ENCODE measurements around the gene RACK1. TPM values are rescaled to one million over a fixed set of nuclear protein-coding genes. Genes with fewer than 3 reads are reported as not detected.

RACK1 gene
- total RNA-seq, 1 experiment from 2014 or later = 2,799 TPM

- DNase-seq (ENCODE audit: low spot score) = no peak
These were observed 9.8 kb downstream of the RACK1 start for GRCh38 chr5:181233801-181234454.

- no peak for DNase-seq (ENCODE audit: low spot score)
These were observed 10.5 kb downstream of the RACK1 start for GRCh38 chr5:181233088-181233800.

- DNase-seq (ENCODE audit: low spot score) = no peak
These were observed 11.1 kb downstream of the RACK1 start for GRCh38 chr5:181232593-181232992.

- no peak for DNase-seq (ENCODE audit: low spot score)
These were observed 12.3 kb downstream of the RACK1 start for GRCh38 chr5:181231432-181231831.

GRCh38 chr5:181230551-181230950 lies 13.2 kb downstream of the RACK1 start:
- no peak for DNase-seq (ENCODE audit: low spot score)

- DNase-seq (ENCODE audit: low spot score) = no peak
These were observed 13.7 kb downstream of the RACK1 start for GRCh38 chr5:181229996-181230395.

- DNase-seq (ENCODE audit: low spot score) = no peak
These were observed 19.1 kb downstream of the RACK1 start for GRCh38 chr5:181224390-181225229.

GRCh38 chr5:181223729-181224389 lies 19.8 kb downstream of the RACK1 start:
- DNase-seq (ENCODE audit: low spot score) = no peak

- DNase-seq (ENCODE audit: low spot score) = peak; percentile 97
These were observed 20.5 kb downstream of the RACK1 start, which contains the start of gene TRIM41 for GRCh38 chr5:181223058-181223728. Gene TRIM41, plus strand, starts transcription at chr5:181223281. Its CDS starts 719 bp downstream, at chr5:181224000.

- no peak for DNase-seq (ENCODE audit: low spot score)
These were observed 21.1 kb downstream of the RACK1 start for GRCh38 chr5:181222630-181223057.

- DNase-seq (ENCODE audit: low spot score) = peak; percentile 99
These were observed 21.7 kb downstream of the RACK1 start for GRCh38 chr5:181221792-181222629.

GRCh38 chr5:181221105-181221791 lies 22.5 kb downstream of the RACK1 start:
- no peak for DNase-seq (ENCODE audit: low spot score)

- DNase-seq (ENCODE audit: low spot score) = no peak
These were observed 23.6 kb downstream of the RACK1 start for GRCh38 chr5:181220178-181220515.

- no peak for DNase-seq (ENCODE audit: low spot score)
These were observed 24.2 kb downstream of the RACK1 start for GRCh38 chr5:181219262-181220177.

GRCh38 chr5:181218795-181219124 lies 24.9 kb downstream of the RACK1 start:
- no peak for DNase-seq (ENCODE audit: low spot score)

- no peak for DNase-seq (ENCODE audit: low spot score)
These were observed 26.0 kb downstream of the RACK1 start for GRCh38 chr5:181217803-181218062.

- peak; percentile 61 for DNase-seq (ENCODE audit: low spot score)
These were observed 26.4 kb downstream of the RACK1 start for GRCh38 chr5:181217111-181217802.
